Neural progenitor cell (in vitro differentiated cells): ENCODE data around the gene COL4A2. TPM values are rescaled to one million over a fixed set of nuclear protein-coding genes. Genes with fewer than 3 reads are reported as not detected.

Source experiments
- DNase-seq: peaks from one replicate; pipeline ENCODE4 v3.0.0-alpha.2; 2016; ENCODE audit warnings: low spot score
- H2AFZ ChIP-seq: fragments of 200-600 bp; sonication (generic); replicated peaks from 2 replicates; pipeline ENCODE4 v1.6.1; 2016; ENCODE audit warnings: antibody characterized with exemption
- H3F3A ChIP-seq: fragments of 200-600 bp; sonication (generic); 2 replicates; pipeline ENCODE4 v1.6.1; 2016; ENCODE audit warnings: antibody characterized with exemption, low read depth
- H3K27ac ChIP-seq: fragments of 200-600 bp; sonication (generic); 2 replicates; pipeline ENCODE4 v1.5.1; 2016; ENCODE audit warnings: mild to moderate bottlenecking
- H3K27me3 ChIP-seq: fragments of 200-600 bp; sonication (generic); 2 replicates; pipeline ENCODE4 v1.6.1; 2016; ENCODE audit warnings: mild to moderate bottlenecking, moderate library complexity
- H3K36me3 ChIP-seq: fragments of 200-600 bp; sonication (generic); 2 replicates; pipeline ENCODE4 v1.5.1; 2016
- H3K4me1 ChIP-seq: fragments of 200-600 bp; sonication (generic); 2 replicates; pipeline ENCODE4 v1.6.1; 2016; ENCODE audit warnings: mixed run types
- H3K4me2 ChIP-seq: fragments of 200-600 bp; sonication (generic); 2 replicates; pipeline ENCODE4 v1.6.1; 2016
- H3K4me3 ChIP-seq: fragments of 200-600 bp; sonication (generic); 2 replicates; pipeline ENCODE4 v1.5.1; 2016
- H3K79me2 ChIP-seq: fragments of 200-600 bp; sonication (generic); 2 replicates; pipeline ENCODE4 v1.6.1; 2016; ENCODE audit warnings: low read depth
- H3K9ac ChIP-seq: fragments of 200-600 bp; sonication (generic); 2 replicates; pipeline ENCODE4 v1.6.1; 2016
- H3K9me3 ChIP-seq: fragments of 200-600 bp; sonication (generic); 2 replicates; pipeline ENCODE4 v1.5.1; 2016; ENCODE audit warnings: low read depth
- H4K20me1 ChIP-seq: fragments of 200-600 bp; sonication (generic); 2 replicates; pipeline ENCODE4 v1.6.1; 2016; ENCODE audit warnings: low read depth
- H3K27ac Mint-ChIP-seq: 3 replicates; pipeline ENCODE4 v1.8.0; 2021; ENCODE audit warnings: mixed read lengths
- H3K27me3 Mint-ChIP-seq: 2 replicates; pipeline ENCODE4 v1.8.0; 2022; ENCODE audit warnings: low read depth, mild to moderate bottlenecking, inconsistent platforms, moderate library complexity, mixed read lengths; ENCODE audit not compliant: insufficient read depth
- H3K36me3 Mint-ChIP-seq: 3 replicates; pipeline ENCODE4 v1.8.0; 2021; ENCODE audit warnings: mixed read lengths
- H3K4me1 Mint-ChIP-seq: 3 replicates; pipeline ENCODE4 v1.8.0; 2021; ENCODE audit warnings: mixed read lengths
- H3K4me3 Mint-ChIP-seq: 3 replicates; pipeline ENCODE4 v1.8.0; 2021; ENCODE audit warnings: mild to moderate bottlenecking, moderate library complexity, mixed read lengths
- H3K9me3 Mint-ChIP-seq: 3 replicates; pipeline ENCODE4 v1.8.0; 2020; ENCODE audit warnings: mixed read lengths
- EZH2 ChIP-seq: fragments of 200-600 bp; sonication (generic); IDR thresholded peaks from 2 replicates; pipeline ENCODE4 v1.6.1; 2017; ENCODE audit warnings: antibody characterized with exemption, mild to moderate bottlenecking, moderate library complexity
- EZH2phosphoT487 ChIP-seq: fragments of 200-600 bp; sonication (generic); IDR thresholded peaks from 2 replicates; pipeline ENCODE4 v1.6.1; 2017; ENCODE audit warnings: antibody characterized with exemption
- total RNA-seq: library from RNA; depleted of rRNA; stranded (reverse); fragments of >200 nt; gene quantifications from 2 replicates; pipeline ENCODE4 v1.2.3, GENCODE V29; 2015; ENCODE audit warnings: low replicate concordance
- TF ChIP-seq, protein P1 (sequence below): fragments of 200-600 bp; sonication (generic); IDR thresholded peaks from 2 replicates; pipeline ENCODE4 v1.5.1; 2017; ENCODE audit warnings: antibody characterized with exemption, mild to moderate bottlenecking

Gene COL4A2
- total RNA-seq, 1 donor from 2014 or later, result 73.6 TPM

DNA sequence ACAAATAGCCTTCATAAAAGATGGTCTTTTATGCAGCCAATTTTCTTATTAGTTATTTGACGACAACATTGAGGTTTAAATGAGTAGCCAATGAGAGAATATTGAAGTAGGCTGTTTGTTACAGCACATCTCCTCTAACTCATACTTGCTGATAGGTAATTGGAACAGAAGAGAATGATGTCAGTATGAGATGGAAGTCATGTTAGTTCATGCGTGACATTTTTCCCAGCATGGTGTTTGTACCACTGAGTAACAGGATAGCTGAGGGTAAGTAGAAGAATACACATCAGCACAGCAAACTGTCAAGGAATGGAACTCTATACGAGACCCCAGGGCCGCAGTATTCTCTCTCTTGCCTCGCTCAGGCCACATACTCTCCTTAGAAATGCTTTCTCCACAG is 37.2 kb downstream of the COL4A2 start:
- no peaks in the 10 kb centered on the region for H3K27me3 ChIP-seq
- TF ChIP-seq EZH2 (no peak), EZH2phosphoT487 (no peak)
- TF ChIP-seq, protein P1, sequence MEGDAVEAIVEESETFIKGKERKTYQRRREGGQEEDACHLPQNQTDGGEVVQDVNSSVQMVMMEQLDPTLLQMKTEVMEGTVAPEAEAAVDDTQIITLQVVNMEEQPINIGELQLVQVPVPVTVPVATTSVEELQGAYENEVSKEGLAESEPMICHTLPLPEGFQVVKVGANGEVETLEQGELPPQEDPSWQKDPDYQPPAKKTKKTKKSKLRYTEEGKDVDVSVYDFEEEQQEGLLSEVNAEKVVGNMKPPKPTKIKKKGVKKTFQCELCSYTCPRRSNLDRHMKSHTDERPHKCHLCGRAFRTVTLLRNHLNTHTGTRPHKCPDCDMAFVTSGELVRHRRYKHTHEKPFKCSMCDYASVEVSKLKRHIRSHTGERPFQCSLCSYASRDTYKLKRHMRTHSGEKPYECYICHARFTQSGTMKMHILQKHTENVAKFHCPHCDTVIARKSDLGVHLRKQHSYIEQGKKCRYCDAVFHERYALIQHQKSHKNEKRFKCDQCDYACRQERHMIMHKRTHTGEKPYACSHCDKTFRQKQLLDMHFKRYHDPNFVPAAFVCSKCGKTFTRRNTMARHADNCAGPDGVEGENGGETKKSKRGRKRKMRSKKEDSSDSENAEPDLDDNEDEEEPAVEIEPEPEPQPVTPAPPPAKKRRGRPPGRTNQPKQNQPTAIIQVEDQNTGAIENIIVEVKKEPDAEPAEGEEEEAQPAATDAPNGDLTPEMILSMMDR, result no peak
- peaks cover 3% of the 10 kb centered on the region for H3K27me3 Mint-ChIP-seq
- H3F3A ChIP-seq, result peaks cover 2% of the 10 kb centered on the region
- no peak overlapping the region for H3K4me2 ChIP-seq
- peaks cover 53% of the 10 kb centered on the region for H3K79me2 ChIP-seq
- H3K9ac ChIP-seq, result no peak overlapping the region
- H3K9me3 ChIP-seq, result no peaks in the 10 kb centered on the region
- H3K36me3 Mint-ChIP-seq, result peaks cover 27% of the 10 kb centered on the region
- no peak overlapping the region for H3K4me3 Mint-ChIP-seq
- no peak overlapping the region for H3K27ac ChIP-seq
- H2AFZ ChIP-seq, result no peak overlapping the region
- peaks cover 54% of the 10 kb centered on the region for H4K20me1 ChIP-seq
- peaks cover 23% of the 10 kb centered on the region for H3K4me1 Mint-ChIP-seq
- H3K36me3 ChIP-seq, result no peaks in the 10 kb centered on the region
- no peak overlapping the region for H3K4me3 ChIP-seq
- no peak for DNase-seq
- H3K27ac Mint-ChIP-seq, result no peak overlapping the region
- peaks cover 12% of the 10 kb centered on the region for H3K9me3 Mint-ChIP-seq
- peaks cover 25% of the 10 kb centered on the region for H3K4me1 ChIP-seq

- DNase-seq, result no peak
- H3K4me3 ChIP-seq, result no peak overlapping the region
- TF ChIP-seq, protein P1, result no peak
- no peak for TF ChIP-seq EZH2phosphoT487
- no peak for TF ChIP-seq EZH2
- H3K27ac ChIP-seq, result no peak overlapping the region
- no peak overlapping the region for H3K9ac ChIP-seq
- H3K27ac Mint-ChIP-seq, result no peak overlapping the region
- H3K4me1 Mint-ChIP-seq, result peaks cover 24% of the 10 kb centered on the region
- no peaks in the 10 kb centered on the region for H3K36me3 ChIP-seq
- no peak overlapping the region for H3K4me2 ChIP-seq
- no peaks in the 10 kb centered on the region for H3K9me3 ChIP-seq
- H2AFZ ChIP-seq, result no peak overlapping the region
- H4K20me1 ChIP-seq, result peaks cover 54% of the 10 kb centered on the region
- H3K79me2 ChIP-seq, result peaks cover 52% of the 10 kb centered on the region
- H3K27me3 Mint-ChIP-seq, result peaks cover 3% of the 10 kb centered on the region
- H3K4me1 ChIP-seq, result peaks cover 22% of the 10 kb centered on the region
- no peak overlapping the region for H3K4me3 Mint-ChIP-seq
- H3K36me3 Mint-ChIP-seq, result peaks cover 24% of the 10 kb centered on the region
- peaks cover 10% of the 10 kb centered on the region for H3K9me3 Mint-ChIP-seq
- H3F3A ChIP-seq, result no peaks in the 10 kb centered on the region
- H3K27me3 ChIP-seq, result no peaks in the 10 kb centered on the region
Measured at GRCh38 chr13:110345266-110345665, 38.2 kb downstream of the COL4A2 start.

DNA sequence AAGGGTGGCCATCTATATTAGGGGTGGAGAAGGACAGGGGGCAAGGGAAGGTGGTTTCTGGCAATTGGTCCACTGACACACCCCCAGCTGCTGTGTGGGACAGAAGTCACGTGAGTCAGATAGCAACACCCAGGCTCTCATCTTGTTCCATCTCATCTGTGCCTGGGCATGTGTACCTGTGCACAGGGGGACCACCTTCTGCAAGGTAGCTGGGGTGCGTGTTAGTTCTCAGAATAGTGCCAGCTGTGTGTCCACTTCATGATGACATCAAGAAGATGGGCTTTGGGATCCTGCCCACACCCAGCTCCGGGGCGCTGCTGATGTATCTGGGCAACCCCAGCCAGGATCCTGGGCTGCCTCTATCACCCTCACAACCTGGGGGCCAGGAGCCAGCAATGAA is 38.6 kb downstream of the COL4A2 start:
- DNase-seq, result no peak
- no peaks in the 10 kb centered on the region for H3F3A ChIP-seq
- Mint-ChIP-seq H3K27ac (no peak overlapping the region), H3K9me3 (peaks cover 8% of the 10 kb centered on the region), H3K4me3 (no peak overlapping the region), H3K4me1 (peaks cover 24% of the 10 kb centered on the region), H3K27me3 (peaks cover 2% of the 10 kb centered on the region), H3K36me3 (peaks cover 23% of the 10 kb centered on the region)
- H3K4me3 ChIP-seq, result no peak overlapping the region
- no peak overlapping the region for H2AFZ ChIP-seq
- no peaks in the 10 kb centered on the region for H3K36me3 ChIP-seq
- H3K9me3 ChIP-seq, result no peaks in the 10 kb centered on the region
- H3K4me2 ChIP-seq, result no peak overlapping the region
- H3K27me3 ChIP-seq, result no peaks in the 10 kb centered on the region
- H3K79me2 ChIP-seq, result peaks cover 50% of the 10 kb centered on the region
- H4K20me1 ChIP-seq, result peaks cover 57% of the 10 kb centered on the region
- H3K9ac ChIP-seq, result no peak overlapping the region
- H3K4me1 ChIP-seq, result peaks cover 19% of the 10 kb centered on the region
- no peak overlapping the region for H3K27ac ChIP-seq
- TF ChIP-seq EZH2phosphoT487 (no peak), EZH2 (no peak)
- TF ChIP-seq, protein P1, result no peak
